Dermis microvascular lymphatic vessel endothelial cell (primary cell): ENCODE results near the gene BABAM2. TPM values are rescaled to one million over a fixed set of nuclear protein-coding genes. Genes with fewer than 3 reads are reported as not detected.
"Not testable (repeated sequence)": the region's sequence is repeated elsewhere in the genome, so short reads cannot be mapped to it uniquely, and the experiment has no call there.

ENCODE experiments used
- DNase-seq, 2 donors: peaks; one replicate each; pipeline versions ENCODE4 v3.0.0 to v3.0.0-alpha.2; 2010; ENCODE audit warnings: low read depth in 2 of 2
- total RNA-seq: library from RNA; depleted of rRNA; stranded (reverse); fragments of >200 nt; gene quantifications from 2 replicates; pipeline ENCODE4 v1.2.1, GENCODE V29; 2014

BABAM2 gene
- total RNA-seq, 1 donor from 2014 or later: 13.0 TPM

- not testable (repeated sequence) for DNase-seq
Measured at GRCh38 chr2:28113771-28114170, 223.2 kb downstream of the BABAM2 start.

- DNase-seq: no peak
Measured at GRCh38 chr2:28117104-28117596, 226.6 kb downstream of the BABAM2 start.

DNA sequence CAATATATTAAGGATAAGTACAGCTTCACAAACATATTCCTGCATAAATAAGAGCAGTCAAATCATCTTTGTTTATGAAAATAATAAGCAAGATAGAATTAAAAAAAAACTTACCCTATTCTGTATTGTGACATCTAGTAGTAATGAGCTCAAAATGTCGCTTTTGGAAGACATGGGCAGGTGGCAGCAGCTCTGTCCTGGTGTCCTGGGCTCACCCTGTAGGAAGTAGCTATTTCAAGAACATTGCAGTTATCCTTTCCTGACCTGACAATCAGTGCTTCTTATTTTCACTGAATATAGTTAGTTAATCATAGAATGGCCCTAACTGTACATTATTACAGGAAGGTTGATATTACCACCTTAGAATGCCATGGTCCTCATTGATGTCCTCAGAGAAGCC lies 229.1 kb downstream of the BABAM2 start:
- DNase-seq: no peak

- DNase-seq: no peak
Measured at GRCh38 chr2:28128281-28128950, 237.9 kb downstream of the BABAM2 start.

- DNase-seq: no peak
Measured at GRCh38 chr2:28129955-28130695, 239.6 kb downstream of the BABAM2 start.

- no peak for DNase-seq
Measured at GRCh38 chr2:28133778-28134177, 243.2 kb downstream of the BABAM2 start.

DNA sequence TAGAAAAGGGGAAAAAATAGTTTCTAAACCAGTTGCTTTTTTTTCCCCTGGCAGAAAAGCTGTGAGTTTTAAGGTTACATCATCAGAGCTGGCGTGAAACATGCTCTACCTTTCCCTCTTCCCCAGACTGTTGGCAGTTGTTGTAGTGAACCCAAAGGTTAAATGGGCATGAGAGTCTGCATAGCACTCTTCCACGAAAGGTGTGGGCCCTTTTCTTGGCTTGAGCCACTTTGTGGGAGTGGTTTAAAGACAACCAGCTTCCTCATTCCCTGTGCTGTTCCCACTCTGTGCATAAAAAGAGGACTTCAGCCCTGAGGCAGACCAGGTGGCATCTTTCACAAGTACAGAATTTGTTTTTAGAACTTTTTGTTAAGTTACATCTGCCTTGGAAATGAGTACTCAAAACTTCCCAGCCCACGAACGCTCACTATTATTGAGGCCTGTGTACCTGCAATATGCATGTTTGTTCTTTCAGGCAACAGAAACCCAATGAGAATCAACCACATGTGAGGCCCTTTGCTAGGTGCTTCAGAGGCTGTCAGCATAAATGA lies 243.8 kb downstream of the BABAM2 start:
- DNase-seq: no peak

GRCh38 chr2:28134857-28135256 lies 244.3 kb downstream of the BABAM2 start:
- no peak for DNase-seq

DNA sequence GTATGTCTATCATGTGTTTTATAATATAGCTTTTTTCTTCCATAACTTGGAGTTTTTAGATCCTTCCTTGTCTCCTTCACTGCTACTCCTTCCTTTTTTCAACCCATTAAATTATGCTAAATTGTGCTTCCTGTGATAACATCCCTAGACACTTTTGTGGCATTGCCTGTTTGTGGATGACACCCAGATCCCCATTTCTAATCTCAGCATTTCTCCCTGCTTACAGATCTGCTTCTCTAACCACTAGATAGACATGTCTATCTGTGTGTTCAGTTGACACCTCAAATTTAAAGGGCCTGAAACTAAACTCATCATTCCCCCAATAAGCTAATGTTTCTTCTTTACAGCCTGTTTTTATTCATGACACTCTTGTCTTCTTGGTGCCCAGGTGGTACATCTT lies 244.8 kb downstream of the BABAM2 start:
- no peak for DNase-seq

GRCh38 chr2:28135799-28136198 lies 245.3 kb downstream of the BABAM2 start:
- DNase-seq: no peak

DNA sequence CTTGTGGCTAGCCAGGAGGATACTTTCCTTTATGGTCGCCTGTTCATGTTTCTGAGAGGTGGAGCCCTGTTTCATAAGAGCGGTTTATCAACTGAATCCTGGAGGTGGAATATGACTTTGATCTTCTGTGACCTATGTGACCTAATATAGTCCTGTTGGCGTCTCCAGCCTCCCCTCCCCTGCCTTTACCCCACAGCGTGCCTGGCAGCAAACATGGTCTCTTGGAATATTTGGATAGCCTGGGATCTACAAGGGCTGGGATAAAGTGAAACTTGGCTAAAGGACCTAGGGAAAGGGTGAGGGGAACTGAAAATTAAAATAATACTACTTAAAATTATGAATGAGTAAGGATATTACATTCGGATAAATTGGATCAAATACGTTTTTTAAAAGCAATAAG lies 246.0 kb downstream of the BABAM2 start:
- no peak for DNase-seq

GRCh38 chr2:28137221-28137620 lies 246.7 kb downstream of the BABAM2 start:
- DNase-seq: no peak

DNA sequence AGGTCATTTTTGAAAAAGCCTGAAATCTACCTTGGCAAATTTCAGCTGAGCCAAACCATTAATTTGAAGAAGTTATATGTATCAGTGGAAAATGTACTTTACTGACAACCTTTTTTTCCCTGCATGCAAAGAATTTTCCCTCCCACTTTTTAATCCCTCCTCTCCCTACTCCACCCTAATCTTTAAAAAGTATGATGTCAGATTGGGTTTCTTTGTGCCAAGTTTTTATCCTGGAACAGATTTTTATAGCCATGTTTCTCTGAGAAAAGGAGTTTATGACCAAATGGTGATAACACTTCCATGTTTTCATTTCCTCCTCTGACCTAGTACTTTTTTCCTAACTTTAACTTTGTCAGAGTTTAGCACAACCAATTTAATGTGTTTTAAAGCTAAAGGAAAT lies 251.9 kb downstream of the BABAM2 start:
- peak in 1 of 2 donors; percentile 44 for DNase-seq

GRCh38 chr2:28148000-28148399 lies 257.5 kb downstream of the BABAM2 start:
- DNase-seq: no peak

GRCh38 chr2:28148566-28148965 lies 258.0 kb downstream of the BABAM2 start:
- DNase-seq: no peak

DNA sequence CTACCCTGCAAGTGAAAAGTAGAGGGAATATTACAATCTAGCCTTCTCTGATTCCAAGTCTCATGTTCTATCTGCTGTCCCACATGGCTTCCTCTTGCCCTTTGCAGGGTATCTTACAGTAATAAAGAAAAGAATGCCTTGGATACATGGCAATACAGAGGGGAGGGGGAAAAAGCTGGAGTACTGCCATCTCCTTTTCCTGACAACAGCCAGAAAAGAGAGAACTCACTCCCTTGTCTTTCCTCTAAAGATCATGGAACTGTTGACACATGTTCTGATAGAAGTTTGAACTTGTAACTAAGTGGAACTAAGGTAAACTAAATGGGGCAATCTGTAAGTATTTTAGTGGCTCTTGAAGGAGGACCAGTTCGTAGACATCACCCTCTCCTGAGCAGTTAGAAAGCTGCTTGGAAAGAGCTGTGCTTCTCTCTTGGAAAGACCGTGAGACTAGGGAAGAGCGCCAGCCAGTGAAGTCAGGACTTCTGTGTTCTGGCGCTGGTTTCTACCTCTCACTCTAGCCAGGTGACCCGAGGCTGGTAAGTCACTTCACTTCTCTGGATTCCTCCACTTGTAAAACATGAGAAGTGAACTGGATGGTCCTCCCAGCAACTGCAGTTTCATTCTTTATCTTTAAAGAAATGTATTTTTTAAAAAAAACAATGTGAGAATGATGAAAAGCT lies 259.8 kb downstream of the BABAM2 start:
- DNase-seq: peak in 1 of 2 donors; percentile 72

DNA sequence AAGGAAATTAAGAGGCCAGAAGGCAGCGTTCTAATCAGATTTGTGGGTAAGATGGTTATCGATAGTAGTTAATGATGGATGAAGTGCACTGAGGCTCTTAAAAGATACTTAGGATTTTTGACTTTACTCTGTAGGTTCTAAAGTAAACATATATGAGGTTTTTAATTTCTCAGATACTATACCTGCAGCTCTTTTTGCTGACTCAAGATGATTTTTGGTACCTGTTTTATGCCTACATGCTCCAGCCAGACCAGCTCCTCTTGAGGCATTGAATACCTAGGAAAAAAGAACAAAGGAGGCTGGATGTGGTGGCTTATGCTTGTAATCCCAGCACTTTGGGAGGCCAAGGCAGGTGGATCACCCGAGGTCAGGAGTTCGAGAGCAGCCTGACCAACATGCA lies 260.5 kb downstream of the BABAM2 start:
- DNase-seq: no peak

GRCh38 chr2:28152585-28153280 lies 262.2 kb downstream of the BABAM2 start:
- DNase-seq: peak in 1 of 2 donors; percentile 14

GRCh38 chr2:28153851-28154250 lies 263.3 kb downstream of the BABAM2 start:
- DNase-seq: no peak

DNA sequence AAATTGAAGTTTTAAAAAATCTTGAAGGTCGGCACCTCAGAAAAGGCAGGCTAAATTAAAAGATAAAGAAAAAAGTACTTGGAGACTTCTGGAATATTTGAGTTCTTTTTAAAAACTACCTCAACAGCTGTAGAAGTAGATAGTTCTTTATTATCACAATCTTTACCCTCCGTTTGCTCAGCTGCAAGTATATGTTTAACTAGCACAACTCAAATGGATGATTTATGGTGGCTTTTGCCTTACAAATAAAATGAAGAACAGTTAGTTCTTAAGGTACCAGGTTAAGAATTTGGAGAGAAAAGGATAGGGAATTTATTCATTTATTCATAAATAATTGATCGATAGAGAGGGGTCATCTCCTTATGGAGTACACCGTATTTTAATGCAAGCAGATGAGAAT lies 264.6 kb downstream of the BABAM2 start:
- no peak for DNase-seq

DNA sequence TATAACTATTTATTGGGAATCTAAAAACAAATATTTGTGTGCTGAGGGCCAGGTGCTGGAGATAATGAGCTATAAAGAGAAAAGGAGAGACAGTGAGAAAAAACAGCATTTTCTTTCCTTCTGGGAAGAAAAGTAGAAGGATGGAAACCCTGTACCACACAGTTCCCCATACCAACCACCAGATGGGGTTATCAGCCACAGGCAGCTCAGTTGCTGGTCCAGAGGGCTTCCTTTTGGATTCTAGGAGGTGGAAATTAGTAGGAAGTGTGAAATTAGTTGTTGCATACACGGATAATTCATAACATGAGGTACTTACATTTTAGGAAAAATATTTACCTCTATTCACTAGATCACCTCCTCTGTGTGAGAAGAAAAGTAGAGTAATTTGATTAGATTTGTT lies 265.1 kb downstream of the BABAM2 start:
- DNase-seq: peak in 1 of 2 donors; percentile 32
